DLD1 (cell line): Measurements from ENCODE around the gene CRYZ.

ENCODE experiments used
- in situ Hi-C: cut with HindIII; loops from 2 replicates; pipeline ENCODE4 v1.10.0; 2017; ENCODE audit warnings: low sequenced_read_pairs

The CRYZ gene

GRCh38 chr1:74731399-74732052 lies 1.3 kb downstream of the CRYZ start:
- in situ Hi-C loops, result no loop called here

GRCh38 chr1:74729741-74730478 lies 2.9 kb downstream of the CRYZ start:
- in situ Hi-C loops, result no loop called here

- in situ Hi-C loops, result no loop called here
Measured at GRCh38 chr1:74728736-74729135, 4.1 kb downstream of the CRYZ start.

- in situ Hi-C loops, result no loop called here
Measured at GRCh38 chr1:74726063-74726462, 6.8 kb downstream of the CRYZ start.

GRCh38 chr1:74717626-74718025 lies 15.2 kb downstream of the CRYZ start:
- in situ Hi-C loops, result no loop called here

GRCh38 chr1:74716822-74717221 lies 16.0 kb downstream of the CRYZ start:
- in situ Hi-C loops, result no loop called here

GRCh38 chr1:74715806-74716205 lies 17.0 kb downstream of the CRYZ start:
- in situ Hi-C loops, result no loop called here

- in situ Hi-C loops, result no loop called here
Measured at GRCh38 chr1:74715236-74715502, 17.7 kb downstream of the CRYZ start.

- in situ Hi-C loops, result no loop called here
Measured at GRCh38 chr1:74714429-74715235, 18.2 kb downstream of the CRYZ start.

GRCh38 chr1:74713849-74714248 lies 19.0 kb downstream of the CRYZ start:
- in situ Hi-C loops, result no loop called here

- in situ Hi-C loops, result no loop called here
Measured at GRCh38 chr1:74712881-74713280, 20.0 kb downstream of the CRYZ start.

- in situ Hi-C loops, result no loop called here
Measured at GRCh38 chr1:74703386-74704182, 29.3 kb downstream of the CRYZ start.

GRCh38 chr1:74699331-74699730 lies 33.5 kb downstream of the CRYZ start:
- in situ Hi-C loops, result no loop called here

GRCh38 chr1:74697832-74698231 lies 35.0 kb downstream of the CRYZ start:
- in situ Hi-C loops, result no loop called here

GRCh38 chr1:74693473-74693872 lies 39.4 kb downstream of the CRYZ start:
- in situ Hi-C loops, result no loop called here

GRCh38 chr1:74690909-74691308 lies 41.9 kb downstream of the CRYZ start:
- in situ Hi-C loops, result no loop called here

- in situ Hi-C loops, result no loop called here
Measured at GRCh38 chr1:74690364-74690696, 42.5 kb downstream of the CRYZ start.

- in situ Hi-C loops, result no loop called here
Measured at GRCh38 chr1:74689621-74690363, 43.1 kb downstream of the CRYZ start.

GRCh38 chr1:74686928-74687327 lies 45.9 kb downstream of the CRYZ start:
- in situ Hi-C loops, result no loop called here

- in situ Hi-C loops, result no loop called here
Measured at GRCh38 chr1:74684301-74684700, 48.5 kb downstream of the CRYZ start.

GRCh38 chr1:74683656-74684055 lies 49.2 kb downstream of the CRYZ start:
- in situ Hi-C loops, result no loop called here
